GM23338 (cell line): ENCODE data around the gene GHR. TPM values are rescaled to one million over a fixed set of nuclear protein-coding genes. Genes with fewer than 3 reads are reported as not detected.

Experiments
- ATAC-seq: fragments of 200-7000 bp; cut with Tn5 transposase; 3 replicates; pipeline ENCODE4 v1.9.1; 2020
- DNase-seq: peaks from one replicate; pipeline ENCODE4 v3.0.0-alpha.2; 2015; ENCODE audit warnings: low spot score
- H2AFZ ChIP-seq: fragments of 200-600 bp; sonication (generic); 2 replicates; pipeline ENCODE4 v1.8.0; 2016; ENCODE audit warnings: antibody characterized with exemption, mild to moderate bottlenecking, moderate library complexity
- H3F3A ChIP-seq: fragments of 200-600 bp; sonication (generic); replicated peaks from 2 replicates; pipeline ENCODE4 v1.8.0; 2017; ENCODE audit warnings: antibody characterized with exemption, mixed run types, low read depth
- H3K27ac ChIP-seq: fragments of 200-600 bp; sonication (generic); 2 replicates; pipeline ENCODE4 v1.6.1; 2016; ENCODE audit warnings: low read depth
- H3K27me3 ChIP-seq: fragments of 200-600 bp; sonication (generic); 2 replicates; pipeline ENCODE4 v1.8.0; 2016; ENCODE audit warnings: mild to moderate bottlenecking, mixed run types, moderate library complexity; ENCODE audit not compliant: insufficient read depth
- H3K36me3 ChIP-seq: fragments of 200-600 bp; sonication (generic); 2 replicates; pipeline ENCODE4 v1.8.0; 2016; ENCODE audit warnings: mild to moderate bottlenecking; ENCODE audit not compliant: insufficient read depth
- H3K4me1 ChIP-seq: fragments of 200-600 bp; sonication (generic); 2 replicates; pipeline ENCODE4 v1.8.0; 2016; ENCODE audit warnings: mild to moderate bottlenecking, moderate library complexity; ENCODE audit not compliant: insufficient read depth
- H3K4me2 ChIP-seq: fragments of 200-600 bp; sonication (generic); 2 replicates; pipeline ENCODE4 v1.7.1; 2017; ENCODE audit warnings: mixed run types
- H3K4me3 ChIP-seq: fragments of 200-600 bp; sonication (generic); 2 replicates; pipeline ENCODE4 v1.6.1; 2016; ENCODE audit warnings: mixed run types
- H3K79me2 ChIP-seq: fragments of 200-600 bp; sonication (generic); replicated peaks from 2 replicates; pipeline ENCODE4 v1.8.0; 2017; ENCODE audit warnings: mild to moderate bottlenecking; ENCODE audit not compliant: insufficient read depth
- H3K9me2 ChIP-seq: fragments of 200-600 bp; sonication (generic); 2 replicates; pipeline ENCODE4 v1.8.0; 2017; ENCODE audit not compliant: insufficient read depth
- H4K20me1 ChIP-seq: fragments of 200-600 bp; sonication (generic); replicated peaks from 2 replicates; pipeline ENCODE4 v1.8.0; 2017; ENCODE audit warnings: mild to moderate bottlenecking; ENCODE audit not compliant: insufficient read depth
- H3K27ac Mint-ChIP-seq: 2 replicates; pipeline ENCODE4 v1.8.0; 2020; ENCODE audit warnings: inconsistent platforms, mild to moderate bottlenecking, moderate library complexity, mixed read lengths
- H3K27me3 Mint-ChIP-seq: 3 replicates; pipeline ENCODE4 v1.8.0; 2022; ENCODE audit warnings: low read depth, mild to moderate bottlenecking, moderate library complexity, mixed read lengths, inconsistent platforms; ENCODE audit not compliant: insufficient read depth, poor library complexity
- H3K36me3 Mint-ChIP-seq: 3 replicates; pipeline ENCODE4 v1.8.0; 2021; ENCODE audit warnings: low read depth, mild to moderate bottlenecking, inconsistent platforms, moderate library complexity, mixed read lengths
- H3K4me1 Mint-ChIP-seq: 3 replicates; pipeline ENCODE4 v1.8.0; 2020; ENCODE audit warnings: mild to moderate bottlenecking, inconsistent platforms, mixed read lengths
- H3K4me3 Mint-ChIP-seq: 3 replicates; pipeline ENCODE4 v1.8.0; 2021; ENCODE audit warnings: moderate library complexity, mild to moderate bottlenecking, inconsistent platforms, mixed read lengths
- H3K9me3 Mint-ChIP-seq: 3 replicates; pipeline ENCODE4 v1.8.0; 2020; ENCODE audit warnings: moderate library complexity, mild to moderate bottlenecking, inconsistent platforms, mixed read lengths
- CREB1 ChIP-seq: fragments of 250-450 bp; sonication (Bioruptor Pico); IDR thresholded peaks from 2 replicates; pipeline ENCODE4 v1.5.0; 2020; ENCODE audit warnings: low read depth, mild to moderate bottlenecking, moderate library complexity
- CTCF ChIP-seq, 2 experiments: fragments of 200-600 bp in 1 of 2; sonication (generic) in 1 of 2; conservative IDR thresholded peaks; 2 replicates each; pipeline versions ENCODE4 v1.5.1 to v1.6.1; 2016 to 2017; ENCODE audit warnings: antibody characterized with exemption in 2 of 2, low read depth in 2 of 2, mild to moderate bottlenecking in 2 of 2, moderate library complexity in 1 of 2
- ETS1 ChIP-seq: IDR thresholded peaks from 2 replicates; pipeline ENCODE4 v1.6.1; 2016; ENCODE audit warnings: antibody characterized with exemption
- EZH2 ChIP-seq: fragments of 200-600 bp; sonication (generic); IDR thresholded peaks from one replicate; pipeline ENCODE4 v1.8.0; 2017; ENCODE audit warnings: antibody characterized with exemption, mild to moderate bottlenecking, low read depth; ENCODE audit not compliant: unreplicated experiment
- EZH2phosphoT487 ChIP-seq: fragments of 200-600 bp; sonication (generic); IDR thresholded peaks from one replicate; pipeline ENCODE4 v1.8.1; 2018; ENCODE audit warnings: antibody characterized with exemption; ENCODE audit not compliant: unreplicated experiment
- JUNB ChIP-seq: IDR thresholded peaks from one replicate; pipeline ENCODE4 v1.6.1; 2016; ENCODE audit warnings: antibody characterized with exemption; ENCODE audit not compliant: unreplicated experiment
- NANOG ChIP-seq: IDR thresholded peaks from 2 replicates; pipeline ENCODE4 v1.6.1; 2016; ENCODE audit warnings: antibody characterized with exemption, borderline replicate concordance
- POLR2AphosphoS5 ChIP-seq: IDR thresholded peaks from 2 replicates; pipeline ENCODE4 v1.6.1; 2016; ENCODE audit warnings: antibody characterized with exemption, low read depth
- STAT1 ChIP-seq: IDR thresholded peaks from one replicate; pipeline ENCODE4 v1.6.1; 2016; ENCODE audit warnings: antibody characterized with exemption; ENCODE audit not compliant: unreplicated experiment
- ZNF331 ChIP-seq: fragments of 250-450 bp; sonication (Bioruptor Pico); IDR thresholded peaks from 2 replicates; pipeline ENCODE4 v1.5.0; 2020; ENCODE audit warnings: low read depth, mild to moderate bottlenecking, moderate library complexity
- polyA plus RNA-seq: library from polyadenylated mRNA; unstranded; fragments of >200 nt; fragmentation: Nextera tagmentation; extraction: Ambion mirVana; gene quantifications from 2 replicates; pipeline ENCODE4 v1.2.1, GENCODE V29; 2016
- total RNA-seq: library from RNA; depleted of rRNA; stranded (reverse); fragments of >200 nt; shearing (Covaris generic); gene quantifications from 2 replicates; pipeline ENCODE4 v1.2.3, GENCODE V29; 2014
- TF ChIP-seq, protein P1 (sequence below): IDR thresholded peaks from one replicate; pipeline ENCODE4 v1.6.1; 2018; ENCODE audit warnings: antibody characterized with exemption; ENCODE audit not compliant: unreplicated experiment

Gene GHR
- total and polyA plus RNA-seq, 2 experiments from 2014 or later, result 0.21 to 1.9 TPM

- no peak for TF ChIP-seq EZH2phosphoT487
Measured at GRCh38 chr5:42377496-42377895, 45.7 kb upstream of the GHR start (continued).

- DNase-seq (no peak), ATAC-seq (no peak)
- Mint-ChIP-seq H3K27me3 (peaks cover 1% of the 10 kb centered on the region), H3K36me3 (no peaks in the 10 kb centered on the region), H3K27ac (no peak overlapping the region), H3K4me1 (no peaks in the 10 kb centered on the region), H3K4me3 (no peak overlapping the region), H3K9me3 (peaks cover 23% of the 10 kb centered on the region)
- Histone ChIP-seq H2AFZ (no peak overlapping the region), H3K27ac (no peak overlapping the region), H3K4me3 (no peak overlapping the region), H3K27me3 (no peaks in the 10 kb centered on the region), H3K9me2 (peaks cover 16% of the 10 kb centered on the region; the same call in 1 of the 2 replicates), H3K4me2 (no peak overlapping the region), H3K36me3 (no peaks in the 10 kb centered on the region), H3K79me2 (no peaks in the 10 kb centered on the region), H4K20me1 (no peaks in the 10 kb centered on the region), H3F3A (no peaks in the 10 kb centered on the region), H3K4me1 (no peaks in the 10 kb centered on the region)
- no peak for TF ChIP-seq ZNF331 (CRISPR knock-in tag)
- TF ChIP-seq NANOG, result no peak
- TF ChIP-seq EZH2, result no peak
- TF ChIP-seq, protein P1, sequence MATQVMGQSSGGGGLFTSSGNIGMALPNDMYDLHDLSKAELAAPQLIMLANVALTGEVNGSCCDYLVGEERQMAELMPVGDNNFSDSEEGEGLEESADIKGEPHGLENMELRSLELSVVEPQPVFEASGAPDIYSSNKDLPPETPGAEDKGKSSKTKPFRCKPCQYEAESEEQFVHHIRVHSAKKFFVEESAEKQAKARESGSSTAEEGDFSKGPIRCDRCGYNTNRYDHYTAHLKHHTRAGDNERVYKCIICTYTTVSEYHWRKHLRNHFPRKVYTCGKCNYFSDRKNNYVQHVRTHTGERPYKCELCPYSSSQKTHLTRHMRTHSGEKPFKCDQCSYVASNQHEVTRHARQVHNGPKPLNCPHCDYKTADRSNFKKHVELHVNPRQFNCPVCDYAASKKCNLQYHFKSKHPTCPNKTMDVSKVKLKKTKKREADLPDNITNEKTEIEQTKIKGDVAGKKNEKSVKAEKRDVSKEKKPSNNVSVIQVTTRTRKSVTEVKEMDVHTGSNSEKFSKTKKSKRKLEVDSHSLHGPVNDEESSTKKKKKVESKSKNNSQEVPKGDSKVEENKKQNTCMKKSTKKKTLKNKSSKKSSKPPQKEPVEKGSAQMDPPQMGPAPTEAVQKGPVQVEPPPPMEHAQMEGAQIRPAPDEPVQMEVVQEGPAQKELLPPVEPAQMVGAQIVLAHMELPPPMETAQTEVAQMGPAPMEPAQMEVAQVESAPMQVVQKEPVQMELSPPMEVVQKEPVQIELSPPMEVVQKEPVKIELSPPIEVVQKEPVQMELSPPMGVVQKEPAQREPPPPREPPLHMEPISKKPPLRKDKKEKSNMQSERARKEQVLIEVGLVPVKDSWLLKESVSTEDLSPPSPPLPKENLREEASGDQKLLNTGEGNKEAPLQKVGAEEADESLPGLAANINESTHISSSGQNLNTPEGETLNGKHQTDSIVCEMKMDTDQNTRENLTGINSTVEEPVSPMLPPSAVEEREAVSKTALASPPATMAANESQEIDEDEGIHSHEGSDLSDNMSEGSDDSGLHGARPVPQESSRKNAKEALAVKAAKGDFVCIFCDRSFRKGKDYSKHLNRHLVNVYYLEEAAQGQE, result no peak
- TF ChIP-seq STAT1, result no peak
- no peak for TF ChIP-seq CREB1 (CRISPR knock-in tag)
- no peak for TF ChIP-seq JUNB
- TF ChIP-seq CTCF (conservative IDR thresholded peaks at IDR 0.05; ENCODE audit: low read depth in 2 of 2), result no peak
- no peak for TF ChIP-seq ETS1
- no peak for TF ChIP-seq POLR2AphosphoS5
Measured at GRCh38 chr5:42381973-42382372, 41.3 kb upstream of the GHR start.
